Stimulated activated CD4-positive, alpha-beta T cell treated with anti-CD3 and anti-CD28 coated beads, Interleukin-2, amount 100 ng/mL, for 4 hours (primary cell): ENCODE data around the gene BRICD5.

Source experiments
- DNase-seq: peaks from one replicate; pipeline ENCODE4 v3.0.0-alpha.2; 2020; ENCODE audit warnings: low read depth

Gene BRICD5

GRCh38 chr16:2199095-2199494 is 11.6 kb downstream of the BRICD5 start:
- no peak for DNase-seq

- no peak for DNase-seq
Observed at GRCh38 chr16:2198283-2198682, 12.4 kb downstream of the BRICD5 start.

DNA sequence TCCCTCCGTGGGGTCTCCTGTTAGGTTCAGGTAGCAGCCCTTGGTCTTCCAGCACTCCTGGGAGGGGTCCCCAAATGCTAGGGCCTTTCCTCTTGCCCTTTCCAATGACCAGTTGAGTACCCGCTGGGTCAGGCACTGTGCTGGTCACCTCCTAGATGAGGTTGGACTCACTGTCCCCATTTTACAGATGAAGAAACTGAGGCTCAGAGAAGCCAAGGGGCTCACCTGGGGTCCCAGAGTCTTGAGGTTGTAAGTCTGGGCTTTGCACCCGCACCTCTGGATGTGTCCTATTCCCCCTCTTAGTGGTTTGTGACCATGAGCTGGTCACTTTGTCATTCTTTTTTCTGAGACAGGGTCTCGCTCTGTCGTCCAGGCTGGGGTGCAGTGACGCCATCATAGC is 12.9 kb downstream of the BRICD5 start:
- no peak for DNase-seq

- DNase-seq: no peak
Observed at GRCh38 chr16:2196981-2197511, 13.6 kb downstream of the BRICD5 start.

GRCh38 chr16:2196162-2196980 is 14.3 kb downstream of the BRICD5 start, which contains the start of gene CASKIN1:
Gene CASKIN1, minus strand, starts transcription at chr16:2196605. Its CDS starts 173 bp downstream, at chr16:2196432.
- no peak for DNase-seq

DNA sequence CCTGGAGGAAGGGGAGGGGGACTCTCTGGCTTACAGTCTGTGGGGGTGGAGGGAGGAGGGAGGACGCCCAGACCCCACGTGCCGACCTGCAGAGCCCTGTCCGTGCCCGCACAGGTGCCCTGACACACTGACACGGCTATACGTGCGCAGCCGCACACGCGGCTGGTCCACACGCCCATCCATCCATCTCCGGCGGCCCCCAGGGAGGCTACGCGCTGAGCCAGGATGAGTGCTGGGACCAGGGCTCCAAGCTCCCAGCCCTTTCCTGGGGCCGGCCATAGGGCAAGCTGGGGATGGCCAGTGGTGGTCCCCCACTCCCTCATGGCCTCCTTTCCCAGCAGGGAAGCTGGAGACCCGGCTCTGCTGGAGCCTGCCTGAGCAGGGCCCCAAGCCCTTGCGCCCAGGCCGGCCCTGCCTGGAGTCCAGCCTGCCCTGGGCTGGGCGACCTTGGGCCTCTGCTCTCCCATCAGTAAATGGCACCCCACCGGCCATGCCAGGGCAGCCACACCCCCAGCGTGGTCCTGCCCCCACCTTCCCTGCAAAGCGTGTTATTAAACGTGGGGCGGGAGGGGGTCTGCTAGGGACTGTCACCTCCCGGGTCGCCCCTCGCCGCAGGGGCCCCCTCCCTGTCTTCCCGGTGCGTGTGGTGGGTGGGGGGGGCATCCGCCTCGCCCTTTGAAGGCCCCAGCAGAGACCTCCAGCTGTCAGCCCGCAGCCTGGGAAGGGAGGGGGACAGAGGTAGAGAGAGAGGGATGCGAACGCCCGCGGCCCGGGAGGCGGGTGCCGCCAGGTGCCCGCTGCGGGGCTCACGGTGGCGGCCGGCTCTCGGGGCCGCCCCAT is 15.1 kb downstream of the BRICD5 start:
- no peak for DNase-seq

DNA sequence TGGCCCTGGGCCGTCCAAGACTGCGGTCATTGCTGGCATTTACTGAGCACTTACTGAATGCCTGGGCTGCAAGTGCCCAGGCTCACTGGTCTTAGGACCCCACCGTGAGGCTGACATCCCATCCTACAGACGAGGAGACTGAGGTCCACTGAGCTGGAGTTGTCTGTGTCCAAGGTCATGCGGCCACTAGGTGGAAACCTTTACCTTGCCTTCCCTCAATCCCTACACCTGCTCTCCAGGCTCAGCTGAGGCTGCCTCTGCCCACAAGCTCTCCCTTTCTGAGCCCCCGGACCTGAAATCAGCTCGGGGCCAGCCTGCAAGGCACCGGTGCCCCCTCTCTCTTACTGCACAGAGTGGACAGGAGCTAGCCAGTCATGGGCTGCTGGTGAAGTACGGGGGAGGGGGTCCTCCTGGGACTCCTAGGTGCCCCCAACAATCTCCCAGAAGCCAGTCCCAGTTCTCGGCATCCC is 15.8 kb downstream of the BRICD5 start:
- peak; percentile 50 for DNase-seq

- no peak for DNase-seq
Observed at GRCh38 chr16:2194166-2194834, 16.4 kb downstream of the BRICD5 start.

GRCh38 chr16:2191446-2191706 is 19.3 kb downstream of the BRICD5 start:
- no peak for DNase-seq

- no peak for DNase-seq
Observed at GRCh38 chr16:2190659-2191445, 19.8 kb downstream of the BRICD5 start.

- DNase-seq: no peak
Observed at GRCh38 chr16:2190002-2190658, 20.5 kb downstream of the BRICD5 start.

GRCh38 chr16:2189252-2189893 is 21.3 kb downstream of the BRICD5 start:
- DNase-seq: no peak

GRCh38 chr16:2188395-2188794 is 22.3 kb downstream of the BRICD5 start:
- no peak for DNase-seq

GRCh38 chr16:2187212-2187611 is 23.5 kb downstream of the BRICD5 start:
- DNase-seq: no peak

DNA sequence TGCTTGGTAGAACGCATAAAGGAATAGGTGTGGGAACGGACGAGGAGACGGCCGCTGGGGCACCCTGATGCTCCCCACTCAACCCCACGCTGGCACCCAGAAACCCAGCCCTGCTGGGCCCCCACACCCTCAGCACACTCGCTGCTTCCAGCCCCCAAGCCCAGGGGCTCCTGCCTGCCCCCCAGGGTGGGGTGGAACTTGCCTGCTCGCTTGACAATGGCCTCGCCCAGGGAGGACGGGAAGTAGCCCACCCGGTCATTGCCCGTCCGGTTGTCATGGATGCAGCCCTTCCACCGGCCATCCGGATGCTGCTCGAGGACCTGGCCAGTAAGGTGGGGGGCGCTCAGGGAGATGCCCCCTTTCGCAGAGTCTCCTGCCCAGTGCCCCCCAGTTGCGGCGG is 24.2 kb downstream of the BRICD5 start:
- no peak for DNase-seq

GRCh38 chr16:2186064-2186463 is 24.6 kb downstream of the BRICD5 start:
- DNase-seq: no peak

DNA sequence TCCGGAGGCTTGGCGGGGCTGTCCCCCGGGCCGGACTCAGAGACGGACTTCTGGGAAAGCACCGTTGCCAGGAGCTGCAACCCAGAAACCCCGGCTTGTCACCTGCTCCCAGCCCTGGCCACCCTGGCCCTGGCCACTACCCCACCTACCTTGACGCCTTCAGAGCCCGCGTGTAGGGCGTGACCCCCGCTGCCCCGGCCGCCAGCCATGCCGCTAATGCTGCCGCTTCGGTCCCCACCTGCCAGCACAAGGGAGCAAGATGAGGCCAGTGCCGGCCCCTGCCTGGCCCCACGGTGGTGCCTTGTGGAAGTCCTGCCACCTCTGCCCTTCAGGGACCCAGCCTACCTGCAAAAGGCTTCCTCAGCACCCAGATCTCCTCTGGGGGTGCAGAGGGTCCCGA is 25.7 kb downstream of the BRICD5 start:
- no peak for DNase-seq

DNA sequence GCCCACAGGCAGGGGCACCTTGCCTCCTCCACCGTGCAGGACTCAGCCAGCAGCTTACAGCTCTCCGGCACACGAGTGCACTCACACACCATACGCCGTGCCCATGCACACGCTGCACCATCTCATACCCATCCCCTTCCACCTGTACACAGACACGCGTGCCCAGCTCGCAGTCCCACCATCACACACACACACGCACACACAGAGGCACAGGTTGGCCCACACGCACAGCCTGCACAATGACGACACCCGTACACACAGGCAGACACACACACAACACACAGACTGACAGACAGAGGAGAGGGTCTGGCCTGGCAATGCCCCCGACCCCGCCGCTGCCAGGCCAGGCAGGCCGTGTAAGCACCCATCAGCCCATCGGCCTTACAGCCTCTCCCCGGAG is 26.3 kb downstream of the BRICD5 start:
- DNase-seq: no peak

- DNase-seq: no peak
Observed at GRCh38 chr16:2183671-2184070, 27.0 kb downstream of the BRICD5 start.

GRCh38 chr16:2181952-2182351 is 28.7 kb downstream of the BRICD5 start:
- no peak for DNase-seq
